ENCODE measurements around the gene MAML2. TPM values are rescaled to one million over a fixed set of nuclear protein-coding genes. Genes with fewer than 3 reads are reported as not detected.

The MAML2 gene
- total and polyA plus RNA-seq, 4 donors = 3.8 to 41.8 (median 13.7) TPM

DNA sequence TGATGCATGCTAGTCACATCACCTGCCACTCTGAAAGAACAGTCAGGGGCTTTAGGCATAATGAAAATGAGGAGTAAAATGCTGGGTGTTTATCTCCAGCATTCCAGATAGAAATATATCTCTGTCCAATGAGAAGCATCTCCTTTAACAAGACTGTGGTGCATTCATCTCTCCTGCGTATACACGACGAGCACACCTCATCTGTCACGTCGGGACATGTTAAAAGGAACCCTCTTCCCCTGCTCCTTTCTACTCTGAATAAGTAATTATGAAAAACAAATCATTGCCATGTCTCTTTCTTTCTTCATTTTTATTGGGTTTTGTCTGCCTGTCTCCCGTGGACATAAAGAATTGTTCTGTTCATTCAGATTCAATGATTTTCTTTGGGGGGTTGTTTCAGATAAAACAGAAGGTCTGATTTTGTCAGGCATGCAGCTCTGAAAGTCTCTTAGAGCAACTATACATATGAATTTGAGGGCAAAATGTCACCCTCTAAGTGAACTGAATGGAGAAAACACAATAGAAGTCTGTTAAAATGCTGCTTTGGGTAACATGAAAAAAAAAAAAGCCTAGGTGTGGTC is 195.0 kb downstream of the MAML2 start:
- H3K36me3 ChIP-seq (ENCODE audit: control insufficient read depth in 4 of 4, insufficient read depth in 4 of 4, low read length in 4 of 4) = peaks cover 0 to 2% (median 0%) of the 10 kb centered on the region in 4 donors
- 91 to 92% methylated on average over 6 of the region's 6 CpGs for WGBS, 2 donors
- no peak overlapping the region for H3K4me3 ChIP-seq
- no peak overlapping the region for H3K27ac ChIP-seq (ENCODE audit: low read depth in 1 of 2, low read length in 1 of 2)
- H3K9ac ChIP-seq (ENCODE audit: insufficient read depth in 1 of 2, low read length in 2 of 2) = no peak overlapping the region
- no peaks in the 10 kb centered on the region for H3K9me3 ChIP-seq (ENCODE audit: control insufficient read depth in 4 of 4, insufficient read depth in 3 of 4, low read length in 3 of 4)
- TF ChIP-seq, protein P1, sequence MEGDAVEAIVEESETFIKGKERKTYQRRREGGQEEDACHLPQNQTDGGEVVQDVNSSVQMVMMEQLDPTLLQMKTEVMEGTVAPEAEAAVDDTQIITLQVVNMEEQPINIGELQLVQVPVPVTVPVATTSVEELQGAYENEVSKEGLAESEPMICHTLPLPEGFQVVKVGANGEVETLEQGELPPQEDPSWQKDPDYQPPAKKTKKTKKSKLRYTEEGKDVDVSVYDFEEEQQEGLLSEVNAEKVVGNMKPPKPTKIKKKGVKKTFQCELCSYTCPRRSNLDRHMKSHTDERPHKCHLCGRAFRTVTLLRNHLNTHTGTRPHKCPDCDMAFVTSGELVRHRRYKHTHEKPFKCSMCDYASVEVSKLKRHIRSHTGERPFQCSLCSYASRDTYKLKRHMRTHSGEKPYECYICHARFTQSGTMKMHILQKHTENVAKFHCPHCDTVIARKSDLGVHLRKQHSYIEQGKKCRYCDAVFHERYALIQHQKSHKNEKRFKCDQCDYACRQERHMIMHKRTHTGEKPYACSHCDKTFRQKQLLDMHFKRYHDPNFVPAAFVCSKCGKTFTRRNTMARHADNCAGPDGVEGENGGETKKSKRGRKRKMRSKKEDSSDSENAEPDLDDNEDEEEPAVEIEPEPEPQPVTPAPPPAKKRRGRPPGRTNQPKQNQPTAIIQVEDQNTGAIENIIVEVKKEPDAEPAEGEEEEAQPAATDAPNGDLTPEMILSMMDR (IDR thresholded peaks at IDR 0.05; ENCODE audit: control extremely low read depth, extremely low read depth) = no peak
- ATAC-seq (ENCODE audit: insufficient read depth, low FRiP score) (no peak), DNase-seq (no peak)
- peaks cover 0 to 25% (median 10%) of the 10 kb centered on the region in 5 donors for H3K4me1 ChIP-seq (ENCODE audit: control insufficient read depth in 5 of 5, insufficient read depth in 5 of 5, low read length in 5 of 5)
- H3K27me3 ChIP-seq (ENCODE audit: control insufficient read depth in 3 of 3, insufficient read depth in 3 of 3, low read length in 2 of 3) = no peaks in the 10 kb centered on the region

DNA sequence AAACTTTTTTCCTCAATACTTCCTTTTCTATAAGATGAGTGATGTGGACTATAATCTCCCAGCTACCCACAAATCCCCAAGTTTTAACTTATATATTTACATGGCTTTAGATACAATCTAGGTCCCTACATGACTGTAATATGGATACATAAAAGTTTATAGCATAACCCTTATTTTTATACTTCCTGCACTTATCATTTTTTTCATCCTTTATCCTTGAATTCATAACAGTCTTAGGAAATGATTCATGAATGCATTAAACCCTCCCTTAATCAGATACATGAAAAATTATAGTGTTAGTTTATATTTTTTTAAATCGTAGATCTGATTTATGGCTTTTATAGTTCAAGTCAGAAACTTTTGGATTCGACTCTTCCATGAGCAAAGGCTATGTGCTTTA is 195.8 kb downstream of the MAML2 start:
- H3K27ac ChIP-seq (ENCODE audit: low read depth in 1 of 2, low read length in 1 of 2) = no peak overlapping the region
- no peak overlapping the region for H3K9ac ChIP-seq (ENCODE audit: insufficient read depth in 1 of 2, low read length in 2 of 2)
- H3K9me3 ChIP-seq (ENCODE audit: control insufficient read depth in 4 of 4, insufficient read depth in 3 of 4, low read length in 3 of 4) = no peaks in the 10 kb centered on the region
- ATAC-seq (ENCODE audit: insufficient read depth, low FRiP score) = no peak
- TF ChIP-seq, protein P1 (IDR thresholded peaks at IDR 0.05; ENCODE audit: control extremely low read depth, extremely low read depth) = no peak
- WGBS, 2 donors = 82 to 86% methylated on average over 2 of the region's 2 CpGs
- no peaks in the 10 kb centered on the region for H3K27me3 ChIP-seq (ENCODE audit: control insufficient read depth in 3 of 3, insufficient read depth in 3 of 3, low read length in 2 of 3)
- peaks cover 0 to 33% (median 10%) of the 10 kb centered on the region in 5 donors for H3K4me1 ChIP-seq (ENCODE audit: control insufficient read depth in 5 of 5, insufficient read depth in 5 of 5, low read length in 5 of 5)
- H3K4me3 ChIP-seq = no peak overlapping the region
- H3K36me3 ChIP-seq (ENCODE audit: control insufficient read depth in 4 of 4, insufficient read depth in 4 of 4, low read length in 4 of 4) = peaks cover 0 to 2% (median 0%) of the 10 kb centered on the region in 4 donors
- DNase-seq = no peak

DNA sequence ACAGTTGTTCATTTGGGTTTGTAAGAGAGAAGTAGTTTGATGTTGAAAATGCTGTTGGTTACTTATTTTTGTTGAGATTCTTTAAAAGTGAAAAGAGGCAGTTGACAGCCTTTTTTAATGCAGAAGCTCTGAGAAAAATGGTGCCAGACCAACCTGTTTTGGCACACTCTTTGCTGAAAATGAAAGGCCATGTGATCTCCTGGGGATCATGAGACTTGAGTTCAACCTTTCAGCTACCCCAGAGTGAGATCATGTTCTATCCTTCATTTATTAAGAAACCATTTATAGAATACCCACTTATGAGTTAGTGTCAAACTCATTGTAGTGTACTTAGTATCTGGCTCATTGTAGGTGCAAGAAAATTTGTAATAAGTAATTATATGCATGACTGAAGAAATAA is 196.2 kb downstream of the MAML2 start:
- TF ChIP-seq, protein P1 (IDR thresholded peaks at IDR 0.05; ENCODE audit: control extremely low read depth, extremely low read depth) = no peak
- Histone ChIP-seq H3K4me3 (no peak overlapping the region), H3K36me3 (ENCODE audit: control insufficient read depth in 4 of 4, insufficient read depth in 4 of 4, low read length in 4 of 4) (peaks cover 0 to 2% (median 0%) of the 10 kb centered on the region in 4 donors), H3K4me1 (ENCODE audit: control insufficient read depth in 5 of 5, insufficient read depth in 5 of 5, low read length in 5 of 5) (peaks cover 0 to 34% (median 10%) of the 10 kb centered on the region in 5 donors), H3K9ac (ENCODE audit: insufficient read depth in 1 of 2, low read length in 2 of 2) (no peak overlapping the region), H3K27me3 (ENCODE audit: control insufficient read depth in 3 of 3, insufficient read depth in 3 of 3, low read length in 2 of 3) (no peaks in the 10 kb centered on the region), H3K27ac (ENCODE audit: low read depth in 1 of 2, low read length in 1 of 2) (no peak overlapping the region), H3K9me3 (ENCODE audit: control insufficient read depth in 4 of 4, insufficient read depth in 3 of 4, low read length in 3 of 4) (no peaks in the 10 kb centered on the region)
- ATAC-seq (ENCODE audit: insufficient read depth, low FRiP score) (no peak), DNase-seq (no peak)

DNA sequence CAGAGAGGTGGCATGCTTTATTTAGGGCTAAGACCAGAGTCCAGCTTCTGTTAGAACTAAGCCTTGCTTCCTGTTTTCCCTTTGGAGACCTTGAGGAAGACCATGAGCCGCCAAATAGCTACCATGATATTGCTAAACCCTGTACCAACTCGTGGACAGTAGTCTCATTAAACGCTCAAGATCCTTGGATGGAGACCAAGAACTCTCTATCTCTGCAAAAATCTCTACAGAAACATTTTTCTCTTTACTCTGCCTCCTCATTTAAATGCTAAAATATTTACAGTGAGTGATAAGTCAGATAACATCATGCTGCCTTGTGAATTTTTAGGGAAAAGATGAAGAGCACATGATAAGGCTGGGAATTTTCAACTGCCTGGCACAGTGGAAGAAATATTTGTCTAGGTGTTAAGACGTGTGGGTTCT is 197.8 kb downstream of the MAML2 start:
- ATAC-seq (ENCODE audit: insufficient read depth, low FRiP score) = no peak
- no peak overlapping the region for H3K9ac ChIP-seq (ENCODE audit: insufficient read depth in 1 of 2, low read length in 2 of 2)
- H3K36me3 ChIP-seq (ENCODE audit: control insufficient read depth in 4 of 4, insufficient read depth in 4 of 4, low read length in 4 of 4) = peaks cover 0 to 7% (median 0%) of the 10 kb centered on the region in 4 donors
- H3K4me1 ChIP-seq (ENCODE audit: control insufficient read depth in 5 of 5, insufficient read depth in 5 of 5, low read length in 5 of 5) = peaks cover 0 to 36% (median 10%) of the 10 kb centered on the region in 5 donors
- TF ChIP-seq, protein P1 (IDR thresholded peaks at IDR 0.05; ENCODE audit: control extremely low read depth, extremely low read depth) = no peak
- H3K27me3 ChIP-seq (ENCODE audit: control insufficient read depth in 3 of 3, insufficient read depth in 3 of 3, low read length in 2 of 3) = no peaks in the 10 kb centered on the region
- no peaks in the 10 kb centered on the region for H3K9me3 ChIP-seq (ENCODE audit: control insufficient read depth in 4 of 4, insufficient read depth in 3 of 4, low read length in 3 of 4)
- DNase-seq = peak in 1 of 3 donors; percentile 58
- H3K27ac ChIP-seq (ENCODE audit: low read depth in 1 of 2, low read length in 1 of 2) = no peak overlapping the region
- 40 to 51% methylated on average over 4 of the region's 4 CpGs for WGBS, 2 donors
- H3K4me3 ChIP-seq = no peak overlapping the region
